PC-3 (cell line): ENCODE data around the gene NR1D2. TPM values are rescaled to one million over a fixed set of nuclear protein-coding genes. Genes with fewer than 3 reads are reported as not detected.
"Not testable (repeated sequence)": the region's sequence is repeated elsewhere in the genome, so short reads cannot be mapped to it uniquely, and the experiment has no call there.

Source experiments
- ATAC-seq: fragments of 200-7000 bp; cut with Tn5 transposase; 2 replicates; pipeline ENCODE4 v1.9.1; 2020; ENCODE audit warnings: mild to moderate bottlenecking, moderate library complexity
- BruUV-seq: library from RNA; stranded (reverse); fragments of 400-500 nt; replicated peaks from 2 replicates; lab custom pipeline; 2021; lab: Mats Ljungman, UMichigan
- CTCF ChIA-PET: fragments of 300-600 bp; sonication (Branson Sonifier 250); formaldehyde crosslinking; loops from one replicate; lab custom pipeline; 2022; ENCODE audit warnings: antibody characterized with exemption; lab: Charles Lee
- POLR2A ChIA-PET: fragments of 300-600 bp; sonication (Branson Sonifier 250); formaldehyde crosslinking; loops from one replicate; lab custom pipeline; 2022; ENCODE audit warnings: antibody characterized with exemption; ENCODE audit not compliant: unreplicated experiment; lab: Charles Lee
- DNase-seq: peaks from one replicate; pipeline ENCODE4 v3.0.0-alpha.2; 2015
- H2AFZ ChIP-seq: fragments of 300-600 bp; sonication (generic); 2 replicates; pipeline ENCODE4 v1.6.0; 2016; ENCODE audit warnings: antibody characterized with exemption, low read length
- H3F3A ChIP-seq: fragments of 300-600 bp; sonication (generic); one replicate; pipeline ENCODE4 v1.6.0; 2017; ENCODE audit warnings: antibody characterized with exemption, low read length, control low read depth, mild to moderate bottlenecking; ENCODE audit not compliant: unreplicated experiment
- H3K27ac ChIP-seq: fragments of 300-600 bp; sonication (generic); 2 replicates; pipeline ENCODE4 v1.5.1; 2016; ENCODE audit warnings: mild to moderate bottlenecking, low read length
- H3K27me3 ChIP-seq: fragments of 300-600 bp; sonication (generic); 2 replicates; pipeline ENCODE4 v1.6.1; 2016; ENCODE audit warnings: low read length, mixed read lengths
- H3K36me3 ChIP-seq: fragments of 300-600 bp; sonication (generic); 2 replicates; pipeline ENCODE4 v1.6.1; 2016; ENCODE audit warnings: low read depth, mixed run types, low read length, mixed read lengths
- H3K4me1 ChIP-seq: fragments of 300-600 bp; sonication (generic); 2 replicates; pipeline ENCODE4 v1.5.1; 2016; ENCODE audit warnings: low read length; ENCODE audit not compliant: insufficient read depth
- H3K4me2 ChIP-seq: fragments of 300-600 bp; sonication (generic); 2 replicates; pipeline ENCODE4 v1.6.0; 2016; ENCODE audit warnings: low read length
- H3K4me3 ChIP-seq: fragments of 300-600 bp; sonication (generic); 2 replicates; pipeline ENCODE4 v1.5.1; 2016; ENCODE audit warnings: mild to moderate bottlenecking, low read length, mixed read lengths
- H3K79me2 ChIP-seq: fragments of 300-600 bp; sonication (generic); 2 replicates; pipeline ENCODE4 v1.6.1; 2017; ENCODE audit warnings: low read length, mixed read lengths
- H3K9ac ChIP-seq: fragments of 300-600 bp; sonication (generic); 2 replicates; pipeline ENCODE4 v1.6.0; 2016; ENCODE audit warnings: mild to moderate bottlenecking, low read length
- H3K9me2 ChIP-seq: fragments of 300-600 bp; sonication (generic); replicated peaks from 2 replicates; pipeline ENCODE4 v1.6.1; 2016; ENCODE audit warnings: mixed run types, low read length, mixed read lengths
- H3K9me3 ChIP-seq: fragments of 300-600 bp; sonication (generic); 2 replicates; pipeline ENCODE4 v1.6.1; 2016; ENCODE audit warnings: low read length, mixed read lengths
- H4K20me1 ChIP-seq: fragments of 300-600 bp; sonication (generic); 2 replicates; pipeline ENCODE4 v1.6.1; 2016; ENCODE audit warnings: low read length, mixed read lengths
- EZH2 ChIP-seq: fragments of 300-600 bp; sonication (generic); IDR thresholded peaks from one replicate; pipeline ENCODE4 v1.6.1; 2017; ENCODE audit warnings: antibody characterized with exemption, mild to moderate bottlenecking, low read length; ENCODE audit not compliant: unreplicated experiment
- EZH2phosphoT487 ChIP-seq: fragments of 300-600 bp; sonication (generic); IDR thresholded peaks from 2 replicates; pipeline ENCODE4 v1.6.1; 2018; ENCODE audit warnings: mild to moderate bottlenecking, antibody characterized with exemption, low read length, borderline replicate concordance
- intact Hi-C: fragments of 100-400 bp; cut with micrococcal nuclease; formaldehyde crosslinking; loops from 2 replicates; pipeline ENCODE4 v1.9.0; 2023
- total RNA-seq: library from RNA; depleted of rRNA; stranded (reverse); fragments of >200 nt; gene quantifications from 2 replicates; pipeline ENCODE4 v1.2.3, GENCODE V29; 2014
- TF ChIP-seq, protein P1 (sequence below): fragments of 300-600 bp; sonication (generic); conservative IDR thresholded peaks from 2 replicates; pipeline ENCODE4 v1.5.1; 2017; ENCODE audit warnings: antibody characterized with exemption, low read depth, mild to moderate bottlenecking, low read length

Gene NR1D2
- total RNA-seq, 1 experiment from 2014 or later, result 24.7 TPM

DNA sequence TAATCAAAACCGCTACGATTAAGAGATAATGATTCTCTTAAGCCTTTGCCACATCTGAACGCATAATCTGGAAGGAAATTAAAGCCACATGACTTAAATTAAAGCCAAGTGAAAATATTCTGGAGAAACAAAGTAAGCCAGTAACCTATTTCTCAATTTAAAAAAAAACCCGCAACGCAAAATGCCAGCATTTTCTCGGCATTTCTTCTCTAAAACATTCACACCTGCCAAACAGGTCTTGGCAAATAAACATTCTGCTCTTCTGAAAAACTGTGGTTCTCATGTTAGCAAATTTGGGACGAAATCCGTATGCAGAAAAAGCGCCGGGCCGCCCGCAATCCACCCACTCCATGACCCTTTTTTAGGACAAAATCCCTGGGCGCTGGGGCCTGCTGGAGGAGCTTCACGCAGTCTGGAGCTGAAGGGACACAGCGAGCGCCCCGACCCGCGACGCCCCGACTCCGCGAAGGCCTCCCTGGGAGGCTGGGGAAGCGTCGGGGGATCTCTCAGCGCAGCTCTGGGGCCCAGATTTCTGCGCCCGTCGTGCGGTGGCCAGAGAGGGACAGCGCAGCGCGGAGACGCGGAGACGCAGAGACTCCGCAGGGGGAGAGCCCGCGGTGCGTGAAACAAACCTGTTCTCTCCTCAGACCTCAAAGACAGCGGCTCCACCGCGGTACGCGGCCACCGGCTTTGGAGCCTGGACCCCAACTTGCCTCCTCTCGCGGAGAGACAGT is 28.8 kb upstream of the NR1D2 start:
- DNase-seq, result no peak
- POLR2A ChIA-PET, result interaction anchor here (0.5 to 1.1 kb wide), 16 partner anchors 9 to 1982 kb away, joined by 3 to 9 read pairs (median 4); no protein-coding TSS in a partner anchor
- intact Hi-C loops, result loop anchor here (2.0 to 5.0 kb wide), 2 partner anchors 28 to 41 kb away; partner anchors contain the start of gene NR1D2
- H3K27ac ChIP-seq, result no peak overlapping the region
- H4K20me1 ChIP-seq, result peaks cover 43% of the 10 kb centered on the region
- H3F3A ChIP-seq, result peaks cover 7% of the 10 kb centered on the region
- H3K9me3 ChIP-seq, result no peaks in the 10 kb centered on the region
- peak overlapping the region; percentile 91 for H3K4me3 ChIP-seq
- no peaks in the 10 kb centered on the region for H3K9me2 ChIP-seq
- CTCF ChIA-PET, result interaction anchor here (0.7 to 1.2 kb wide), 2 partner anchors 28 to 107 kb away, joined by 3 to 6 read pairs; no protein-coding TSS in a partner anchor
- peak; percentile 48 for ATAC-seq
- peak overlapping the region; percentile 95 for H3K9ac ChIP-seq
- H3K27me3 ChIP-seq, result no peaks in the 10 kb centered on the region
- H3K4me2 ChIP-seq, result peak overlapping the region; percentile 95
- H3K36me3 ChIP-seq, result peaks cover 30% of the 10 kb centered on the region
- BruUV-seq, result TSS peak; percentile 53
- H2AFZ ChIP-seq, result peak overlapping the region; percentile 84
- H3K79me2 ChIP-seq, result peaks cover 71% of the 10 kb centered on the region
- TF ChIP-seq, protein P1, sequence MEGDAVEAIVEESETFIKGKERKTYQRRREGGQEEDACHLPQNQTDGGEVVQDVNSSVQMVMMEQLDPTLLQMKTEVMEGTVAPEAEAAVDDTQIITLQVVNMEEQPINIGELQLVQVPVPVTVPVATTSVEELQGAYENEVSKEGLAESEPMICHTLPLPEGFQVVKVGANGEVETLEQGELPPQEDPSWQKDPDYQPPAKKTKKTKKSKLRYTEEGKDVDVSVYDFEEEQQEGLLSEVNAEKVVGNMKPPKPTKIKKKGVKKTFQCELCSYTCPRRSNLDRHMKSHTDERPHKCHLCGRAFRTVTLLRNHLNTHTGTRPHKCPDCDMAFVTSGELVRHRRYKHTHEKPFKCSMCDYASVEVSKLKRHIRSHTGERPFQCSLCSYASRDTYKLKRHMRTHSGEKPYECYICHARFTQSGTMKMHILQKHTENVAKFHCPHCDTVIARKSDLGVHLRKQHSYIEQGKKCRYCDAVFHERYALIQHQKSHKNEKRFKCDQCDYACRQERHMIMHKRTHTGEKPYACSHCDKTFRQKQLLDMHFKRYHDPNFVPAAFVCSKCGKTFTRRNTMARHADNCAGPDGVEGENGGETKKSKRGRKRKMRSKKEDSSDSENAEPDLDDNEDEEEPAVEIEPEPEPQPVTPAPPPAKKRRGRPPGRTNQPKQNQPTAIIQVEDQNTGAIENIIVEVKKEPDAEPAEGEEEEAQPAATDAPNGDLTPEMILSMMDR, result no peak
- TF ChIP-seq EZH2, result no peak
- no peak for TF ChIP-seq EZH2phosphoT487
- H3K4me1 ChIP-seq, result peaks cover 32% of the 10 kb centered on the region

DNA sequence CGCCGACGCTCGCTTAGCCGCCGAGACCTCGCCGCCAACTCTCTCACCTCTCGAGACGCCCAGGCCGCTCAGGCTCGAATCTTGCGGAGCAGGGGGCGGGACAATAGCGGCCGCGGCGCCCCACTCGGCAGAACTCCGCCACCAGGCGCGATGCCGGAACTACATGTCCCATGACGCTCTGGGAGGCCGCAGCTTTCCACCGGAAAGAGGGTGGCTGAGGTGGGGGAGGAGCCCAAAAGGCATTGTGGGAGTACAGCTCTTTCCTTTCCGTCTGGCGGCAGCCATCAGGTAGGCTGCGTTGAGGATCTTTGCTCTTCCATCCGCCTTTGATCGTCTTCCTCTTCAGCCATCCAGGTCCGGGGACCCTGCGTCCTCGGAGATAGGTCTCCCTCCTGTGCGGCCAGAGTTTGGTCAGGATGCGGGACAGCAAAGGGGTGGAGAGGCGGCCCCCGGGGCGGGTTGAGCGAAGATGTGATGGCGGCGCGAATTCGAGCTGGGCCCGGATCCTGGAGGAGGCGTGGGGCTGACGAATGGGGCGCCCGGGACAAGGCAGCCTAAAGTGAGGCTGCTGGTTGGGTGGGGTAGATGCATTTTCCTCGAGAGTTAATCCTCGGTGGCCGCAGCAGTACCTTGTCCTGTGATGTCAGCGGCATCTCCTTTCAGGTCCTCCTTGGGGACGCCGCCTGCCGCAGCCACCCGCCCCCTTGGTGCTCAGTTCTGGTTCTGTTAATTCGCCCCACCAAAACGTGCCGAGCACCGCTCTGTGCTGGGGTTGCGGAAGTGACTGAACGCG is 28.0 kb upstream of the NR1D2 start, which contains the start of the genes NKIRAS1 and RPL15:
NKIRAS1 (minus strand) TSS at position 105 of the 793 bp plus-strand sequence. CDS start 6,086 bp downstream, outside the sequence.
RPL15 (plus strand) TSS at position 247 of the 793 bp plus-strand sequence. CDS start 728 bp downstream, outside the sequence.
- H2AFZ ChIP-seq, result peak within 1 kb of the TSS; percentile 84
- TF ChIP-seq EZH2, result no peak
- TF ChIP-seq, protein P1, result no peak
- H3K4me2 ChIP-seq, result peak within 1 kb of the TSS; percentile 95
- peak within 1 kb of the TSS; percentile 95 for H3K9ac ChIP-seq
- CTCF ChIA-PET, result interaction anchor here (0.6 to 1.2 kb wide), 3 partner anchors 28 to 400 kb away, joined by 3 to 6 read pairs (median 4); no protein-coding TSS in a partner anchor
- ATAC-seq (peak; percentile 91), DNase-seq (peak; percentile 98)
- peaks cover 32% of the 10 kb centered on the region for H3K4me1 ChIP-seq
- peaks cover 7% of the 10 kb centered on the region for H3F3A ChIP-seq
- no peaks in the 10 kb centered on the region for H3K9me2 ChIP-seq
- H3K79me2 ChIP-seq, result peaks cover 71% of the 10 kb centered on the region
- no peaks in the 10 kb centered on the region for H3K9me3 ChIP-seq
- peaks cover 44% of the 10 kb centered on the region for H4K20me1 ChIP-seq
- intact Hi-C loops, result loop anchor here (2.0 to 5.0 kb wide), 2 partner anchors 28 to 40 kb away; partner anchors contain the start of gene NR1D2
- peaks cover 30% of the 10 kb centered on the region for H3K36me3 ChIP-seq
- peak within 1 kb of the TSS; percentile 91 for H3K4me3 ChIP-seq
- TSS peak; percentile 40 for BruUV-seq
- POLR2A ChIA-PET, result interaction anchor here (0.5 to 1.1 kb wide), 17 partner anchors 9 to 1983 kb away, joined by 3 to 9 read pairs (median 4); no protein-coding TSS in a partner anchor
- H3K27me3 ChIP-seq, result no peaks in the 10 kb centered on the region
- peak within 1 kb of the TSS; percentile 48 for H3K27ac ChIP-seq

DNA sequence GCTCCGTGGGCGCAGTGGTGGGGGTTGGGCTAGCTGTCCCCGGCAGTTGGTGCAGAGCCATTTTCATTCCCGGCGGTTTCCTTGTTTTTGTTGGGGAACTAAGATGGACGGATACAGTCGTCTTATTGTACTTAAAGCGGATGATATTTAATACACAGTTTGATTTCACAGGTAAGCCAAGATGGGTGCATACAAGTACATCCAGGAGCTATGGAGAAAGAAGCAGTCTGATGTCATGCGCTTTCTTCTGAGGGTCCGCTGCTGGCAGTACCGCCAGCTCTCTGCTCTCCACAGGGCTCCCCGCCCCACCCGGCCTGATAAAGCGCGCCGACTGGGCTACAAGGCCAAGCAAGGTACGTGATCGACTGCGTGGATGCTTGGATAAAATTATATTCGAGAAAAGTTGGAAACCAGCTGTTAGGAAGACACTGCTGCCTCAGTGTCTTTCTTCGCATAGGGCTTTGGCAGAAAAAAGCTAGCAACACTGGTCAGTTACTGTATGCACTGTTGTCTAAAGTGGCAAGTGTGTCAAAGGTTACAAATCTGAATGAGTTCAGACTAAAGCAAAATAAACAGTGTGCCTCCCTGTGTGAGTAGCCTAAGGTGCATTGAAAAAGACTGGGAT is 27.3 kb upstream of the NR1D2 start:
- H3K9me3 ChIP-seq, ATAC-seq, H3K27me3 ChIP-seq, H3F3A ChIP-seq, BruUV-seq, H3K9me2 ChIP-seq: not testable (repeated sequence)
- DNase-seq, result peak; percentile 48
- Histone ChIP-seq H3K4me1 (peaks cover 32% of the 10 kb centered on the region), H3K4me2 (peak overlapping the region; percentile 95), H3K27ac (peak overlapping the region; percentile 48), H3K79me2 (peaks cover 70% of the 10 kb centered on the region), H3K4me3 (peak overlapping the region; percentile 91), H2AFZ (0 out of 2 replicates have a peak overlapping the region, but pooled peaks have one; percentile 70), H3K9ac (peak overlapping the region; percentile 95), H4K20me1 (peaks cover 44% of the 10 kb centered on the region), H3K36me3 (peaks cover 30% of the 10 kb centered on the region)
- POLR2A ChIA-PET, result interaction anchor here (0.6 kb wide), 1 partner anchor 691 kb away, joined by 3 read pairs; no protein-coding TSS in a partner anchor
- intact Hi-C loops, result loop anchor here (2.0 to 5.0 kb wide), 2 partner anchors 27 to 40 kb away; partner anchors contain the start of gene NR1D2
- CTCF ChIA-PET, result interaction anchor here (0.9 kb wide), 1 partner anchor 29 kb away, joined by 3 read pairs; no protein-coding TSS in a partner anchor

DNA sequence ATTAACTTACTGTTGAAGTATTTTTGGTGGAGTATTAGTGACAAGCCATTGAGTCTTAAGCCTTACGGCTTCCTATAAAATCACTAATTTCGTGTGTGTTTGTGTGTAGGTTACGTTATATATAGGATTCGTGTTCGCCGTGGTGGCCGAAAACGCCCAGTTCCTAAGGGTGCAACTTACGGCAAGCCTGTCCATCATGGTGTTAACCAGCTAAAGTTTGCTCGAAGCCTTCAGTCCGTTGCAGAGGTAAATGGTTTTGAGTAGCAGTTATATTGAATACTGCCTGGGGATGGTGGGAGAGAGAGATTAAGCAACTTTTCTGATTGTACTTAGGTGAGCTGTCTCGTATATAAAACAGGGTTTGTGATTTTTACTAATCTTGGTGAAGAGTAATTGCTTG is 26.8 kb upstream of the NR1D2 start:
- H2AFZ ChIP-seq, H3K27ac ChIP-seq, H3K27me3 ChIP-seq, H3F3A ChIP-seq, ATAC-seq, DNase-seq, BruUV-seq, H3K9me3 ChIP-seq, H3K9me2 ChIP-seq, CTCF ChIA-PET: not testable (repeated sequence)
- Histone ChIP-seq H3K79me2 (peaks cover 65% of the 10 kb centered on the region), H3K4me3 (peak overlapping the region; percentile 91), H3K36me3 (peaks cover 30% of the 10 kb centered on the region), H3K4me1 (peaks cover 32% of the 10 kb centered on the region), H4K20me1 (peaks cover 44% of the 10 kb centered on the region), H3K4me2 (peak overlapping the region; percentile 95), H3K9ac (peak overlapping the region; percentile 95)
- intact Hi-C loops, result loop anchor here (5.0 kb wide), 1 partner anchor 39 kb away; no protein-coding TSS in a partner anchor
- POLR2A ChIA-PET, result interaction anchor here (0.6 kb wide), 1 partner anchor 691 kb away, joined by 3 read pairs; no protein-coding TSS in a partner anchor
